Activated CD8-positive, alpha-beta memory T cell treated with anti-CD3 and anti-CD28 coated beads, Interleukin-2, amount 50 U/mL, for 48 hours (primary cell): ENCODE results near the gene GANAB.
"Not testable (repeated sequence)": the region's sequence is repeated elsewhere in the genome, so short reads cannot be mapped to it uniquely, and the experiment has no call there.

Experiments used
- DNase-seq: peaks from one replicate; pipeline ENCODE4 v3.0.0-alpha.2; 2020

The GANAB gene

GRCh38 chr11:62645946-62646824 is at the start of gene GANAB:
TSS of gene GANAB (minus strand) at chr11:62646613. CDS start at chr11:62646599, 14 bp downstream.
- DNase-seq, result peak; percentile 99

- DNase-seq, result peak; percentile 83
Observed at GRCh38 chr11:62694455-62695167, 48.2 kb upstream of the GANAB start.

- DNase-seq, result not testable (repeated sequence)
Observed at GRCh38 chr11:62693624-62694023, 47.2 kb upstream of the GANAB start.

GRCh38 chr11:62689421-62690183 is 43.2 kb upstream of the GANAB start, which contains the start of gene LRRN4CL:
TSS of gene LRRN4CL (minus strand) at chr11:62689530. CDS start at chr11:62688508, 1,022 bp downstream.
- DNase-seq, result no peak

- no peak for DNase-seq
Observed at GRCh38 chr11:62688491-62688890, 42.1 kb upstream of the GANAB start.

- no peak for DNase-seq
Observed at GRCh38 chr11:62687508-62688396, 41.3 kb upstream of the GANAB start.

GRCh38 chr11:62682518-62682917 is 36.1 kb upstream of the GANAB start:
- DNase-seq, result no peak

- peak; percentile 53 for DNase-seq
Observed at GRCh38 chr11:62680825-62681240, 34.4 kb upstream of the GANAB start.

- DNase-seq, result peak; percentile 91
Observed at GRCh38 chr11:62678770-62679696, 32.6 kb upstream of the GANAB start, which contains the start of gene UBXN1. TSS of gene UBXN1 (minus strand) at chr11:62679073. CDS start at chr11:62678923, 150 bp downstream.

- no peak for DNase-seq
Observed at GRCh38 chr11:62678433-62678769, 32.0 kb upstream of the GANAB start.

GRCh38 chr11:62677714-62678113 is 31.3 kb upstream of the GANAB start:
- DNase-seq, result no peak

GRCh38 chr11:62677156-62677555 is 30.7 kb upstream of the GANAB start:
- DNase-seq, result no peak

GRCh38 chr11:62676698-62677097 is 30.3 kb upstream of the GANAB start:
- no peak for DNase-seq

GRCh38 chr11:62675415-62675814 is 29.0 kb upstream of the GANAB start:
- DNase-seq, result not testable (repeated sequence)

- DNase-seq, result no peak
Observed at GRCh38 chr11:62673196-62673525, 26.7 kb upstream of the GANAB start.

GRCh38 chr11:62671608-62672389 is 25.4 kb upstream of the GANAB start, which contains the start of the genes LBHD1 and UQCC3:
TSS of gene LBHD1 (minus strand) at chr11:62672267. CDS start at chr11:62670031, 2,236 bp downstream.
TSS of gene UQCC3 (plus strand) at chr11:62671673. CDS start at chr11:62671746, 73 bp downstream.
- peak; percentile 89 for DNase-seq

GRCh38 chr11:62671236-62671607 is 24.8 kb upstream of the GANAB start:
- DNase-seq, result no peak

- DNase-seq, result no peak
Observed at GRCh38 chr11:62669420-62670161, 23.2 kb upstream of the GANAB start.

- DNase-seq, result no peak
Observed at GRCh38 chr11:62667460-62667859, 21.0 kb upstream of the GANAB start.
